Left lung (tissue), 10 donors: Measurements from ENCODE around the gene PTPRD. TPM values are rescaled to one million over a fixed set of nuclear protein-coding genes. Genes with fewer than 3 reads are reported as not detected.

Source experiments
- ATAC-seq: fragments of 200-7000 bp; cut with Tn5 transposase; one replicate; pipeline ENCODE4 v1.9.1; 2020; ENCODE audit warnings: moderate library complexity
- DNase-seq, 4 donors: peaks; one replicate each; pipeline ENCODE4 v3.0.0-alpha.2; 2013 to 2020
- H3K27ac ChIP-seq, 2 donors: fragments of 200-600 bp; sonication (generic) in 1 of 2; one replicate each; pipeline versions ENCODE4 v1.5.0 to v1.8.0; 2020 to 2021
- H3K27me3 ChIP-seq, 2 donors: fragments of 200-600 bp; sonication (generic) in 1 of 2; one replicate each; pipeline versions ENCODE4 v1.5.0 to v1.8.0; 2020 to 2021
- H3K36me3 ChIP-seq, 2 donors: fragments of 200-600 bp; sonication (generic) in 1 of 2; one replicate each; pipeline versions ENCODE4 v1.5.0 to v1.8.0; 2020 to 2021
- H3K4me1 ChIP-seq, 2 donors: fragments of 200-600 bp; one replicate each; pipeline ENCODE4 v1.8.0; 2021
- H3K4me3 ChIP-seq, 2 donors: fragments of 200-600 bp; sonication (generic) in 1 of 2; one replicate each; pipeline versions ENCODE4 v1.5.0 to v1.8.0; 2020 to 2021; ENCODE audit warnings: mild to moderate bottlenecking in 1 of 2
- H3K9me3 ChIP-seq, 2 donors: fragments of 200-600 bp; sonication (generic) in 1 of 2; one replicate each; pipeline versions ENCODE4 v1.5.0 to v1.8.0; 2020 to 2021
- CTCF ChIP-seq, 2 donors: fragments of 200-600 bp; sonication (generic) in 1 of 2; IDR thresholded peaks; one replicate each; pipeline versions ENCODE4 v1.5.0 to v1.8.0; 2021; ENCODE audit warnings: antibody characterized with exemption in 2 of 2
- intact Hi-C, 2 donors: fragments of 100-400 bp; cut with DNase I; formaldehyde crosslinking; loops; one replicate each; pipeline versions ENCODE4 v1.11.2 to v1.14.2; 2022
- polyA plus RNA-seq, 6 donors: library from polyadenylated mRNA; unstranded; fragments of 120-200 nt; gene quantifications; one replicate each; pipeline ENCODE4 v1.2.1, GENCODE V29; 2013; ENCODE audit not compliant: insufficient read length in 6 of 6
- total RNA-seq, 2 donors: library from RNA; stranded (reverse); fragmentation: NEBNext Ultra II Directional; extraction: Animal tissue kit (Norgen Biotek cat#: 25700); gene quantifications; one replicate each; pipeline ENCODE4 v1.2.1, GENCODE V29; 2021
- donor health status: DM: no; HTN: yes; CAD: no.
- donor health status: DM: no; HTN: no; CAD: no.

The PTPRD gene
- total and polyA plus RNA-seq, 8 donors: 24.2 to 167 (median 139) TPM

GRCh38 chr9:9033022-9033421 lies 1579.8 kb downstream of the PTPRD start:
- no peaks in the 10 kb centered on the region for H3K9me3 ChIP-seq
- intact Hi-C loops: no loop called here
- ATAC-seq: peak; percentile 37
- H3K27me3 ChIP-seq: no peaks in the 10 kb centered on the region
- no peaks in the 10 kb centered on the region for H3K4me1 ChIP-seq
- no peak for TF ChIP-seq CTCF (IDR thresholded peaks at IDR 0.05)
- H3K27ac ChIP-seq: no peak overlapping the region
- no peak overlapping the region for H3K4me3 ChIP-seq
- H3K36me3 ChIP-seq: no peaks in the 10 kb centered on the region
- peak in 2 of 4 donors; percentile 8 to 28 for DNase-seq

GRCh38 chr9:9016597-9016996 lies 1596.2 kb downstream of the PTPRD start:
- Histone ChIP-seq H3K4me3 (no peak overlapping the region), H3K27ac (no peak overlapping the region), H3K27me3 (no peaks in the 10 kb centered on the region), H3K36me3 (no peaks in the 10 kb centered on the region), H3K9me3 (no peaks in the 10 kb centered on the region), H3K4me1 (no peaks in the 10 kb centered on the region)
- intact Hi-C loops: no loop called here
- ATAC-seq (no peak), DNase-seq (no peak)
- no peak for TF ChIP-seq CTCF (IDR thresholded peaks at IDR 0.05)

GRCh38 chr9:9004810-9005209 lies 1608.0 kb downstream of the PTPRD start:
- no peak for TF ChIP-seq CTCF (IDR thresholded peaks at IDR 0.05)
- ATAC-seq: no peak
- no peaks in the 10 kb centered on the region for H3K36me3 ChIP-seq
- no peak overlapping the region for H3K27ac ChIP-seq
- no peaks in the 10 kb centered on the region for H3K9me3 ChIP-seq
- H3K4me1 ChIP-seq: no peaks in the 10 kb centered on the region
- no peaks in the 10 kb centered on the region for H3K27me3 ChIP-seq
- intact Hi-C loops: no loop called here
- DNase-seq: peak in 2 of 4 donors; percentile 39 to 43
- H3K4me3 ChIP-seq: no peak overlapping the region

GRCh38 chr9:9002826-9003583 lies 1609.8 kb downstream of the PTPRD start:
- peaks cover 0 to 11% of the 10 kb centered on the region in 2 donors for H3K9me3 ChIP-seq
- intact Hi-C loops: no loop called here
- H3K4me3 ChIP-seq: no peak overlapping the region
- no peaks in the 10 kb centered on the region for H3K36me3 ChIP-seq
- ATAC-seq (peak; percentile 41), DNase-seq (peak in 2 of 4 donors; percentile 29 to 54)
- no peaks in the 10 kb centered on the region for H3K4me1 ChIP-seq
- no peaks in the 10 kb centered on the region for H3K27me3 ChIP-seq
- TF ChIP-seq CTCF (IDR thresholded peaks at IDR 0.05): peak in 1 of 2 donors; percentile 14
- H3K27ac ChIP-seq: no peak overlapping the region

- no peak for TF ChIP-seq CTCF (IDR thresholded peaks at IDR 0.05)
- intact Hi-C loops: no loop called here
- Histone ChIP-seq H3K9me3 (no peaks in the 10 kb centered on the region), H3K4me3 (no peak overlapping the region), H3K27ac (no peak overlapping the region), H3K36me3 (no peaks in the 10 kb centered on the region), H3K27me3 (no peaks in the 10 kb centered on the region), H3K4me1 (no peaks in the 10 kb centered on the region)
- DNase-seq: no peak
- no peak for ATAC-seq
Measured at GRCh38 chr9:8980496-8981013, 1632.2 kb downstream of the PTPRD start.
